HEK293 (cell line): ENCODE results near the gene NLRP1.

Source experiments
- CTCF ChIA-PET: fragments of 350-600 bp; formaldehyde crosslinking; extraction: SDS; loops from one replicate; lab custom pipeline; 2021; ENCODE audit warnings: antibody characterized with exemption; lab: Yijun Ruan, JAX
- POLR2A ChIA-PET: fragments of 300-600 bp; formaldehyde crosslinking; extraction: SDS; loops from one replicate; lab custom pipeline; 2020; ENCODE audit warnings: antibody characterized with exemption, inconsistent platforms; lab: Yijun Ruan, JAX
- H3K27ac ChIP-seq: fragments of 200-500 bp; sonication (Bioruptor generic); 2 replicates; pipeline ENCODE4 v1.5.1; 2014; ENCODE audit warnings: low read depth, low read length, control low read depth, inconsistent platforms; ENCODE audit errors: extremely low read depth
- H3K36me3 ChIP-seq, 2 experiments: fragments of 200-500 bp in 1 of 2; sonication (Bioruptor generic) in 1 of 2; 1 replicate in 1 of 2; 2 replicates in 1 of 2; pipeline ENCODE4 v1.5.1; 2014 to 2017; ENCODE audit warnings: inconsistent platforms in 2 of 2, low read length in 2 of 2; ENCODE audit not compliant: control insufficient read depth in 2 of 2, insufficient read depth in 1 of 2
- H3K4me1 ChIP-seq: fragments of 200-500 bp; sonication (Bioruptor generic); 2 replicates; pipeline ENCODE4 v1.5.1; 2014; ENCODE audit warnings: mild to moderate bottlenecking, low read length, inconsistent platforms; ENCODE audit not compliant: control insufficient read depth, insufficient read depth
- H3K4me3 ChIP-seq: 2 replicates; pipeline ENCODE4 v1.5.1; 2011; ENCODE audit warnings: low read depth, mild to moderate bottlenecking, control low read depth, low read length, moderate library complexity
- H3K9me3 ChIP-seq: fragments of 200-500 bp; sonication (Bioruptor generic); 2 replicates; pipeline ENCODE4 v1.5.1; 2014; ENCODE audit warnings: low read depth, low read length, inconsistent platforms; ENCODE audit not compliant: control insufficient read depth, insufficient read depth
- GLIS2 ChIP-seq: fragments of 450-650 bp; formaldehyde crosslinking; IDR thresholded peaks from 2 replicates; pipeline ENCODE4 v1.5.1; 2016; ENCODE audit warnings: missing biosample characterization, missing genetic modification characterization
- MZF1 ChIP-seq: fragments of 450-650 bp; formaldehyde crosslinking; IDR thresholded peaks from 2 replicates; pipeline ENCODE4 v1.5.1; 2017; ENCODE audit warnings: missing biosample characterization, missing genetic modification characterization, borderline replicate concordance
- PRDM10 ChIP-seq: fragments of 450-650 bp; formaldehyde crosslinking; IDR thresholded peaks from 2 replicates; pipeline ENCODE4 v1.5.1; 2016; ENCODE audit warnings: missing biosample characterization, missing genetic modification characterization
- ZBTB17 ChIP-seq: fragments of 450-650 bp; formaldehyde crosslinking; IDR thresholded peaks from 2 replicates; pipeline ENCODE4 v1.5.1; 2016; ENCODE audit warnings: missing biosample characterization, missing genetic modification characterization
- ZNF132 ChIP-seq: fragments of 450-650 bp; formaldehyde crosslinking; IDR thresholded peaks from 2 replicates; pipeline ENCODE4 v1.5.1; 2017; ENCODE audit warnings: missing biosample characterization, missing genetic modification characterization, borderline replicate concordance
- ZNF133 ChIP-seq: fragments of 450-650 bp; formaldehyde crosslinking; IDR thresholded peaks from 2 replicates; pipeline ENCODE4 v1.5.1; 2016; ENCODE audit warnings: missing biosample characterization, missing genetic modification characterization
- ZNF148 ChIP-seq: fragments of 450-650 bp; formaldehyde crosslinking; IDR thresholded peaks from 2 replicates; pipeline ENCODE4 v1.5.0; 2017; ENCODE audit warnings: missing biosample characterization, missing genetic modification characterization, borderline replicate concordance
- ZNF157 ChIP-seq: fragments of 450-650 bp; formaldehyde crosslinking; IDR thresholded peaks from 2 replicates; pipeline ENCODE4 v1.5.1; 2016; ENCODE audit warnings: missing biosample characterization, missing genetic modification characterization
- ZNF223 ChIP-seq: fragments of 450-650 bp; formaldehyde crosslinking; IDR thresholded peaks from 2 replicates; pipeline ENCODE4 v1.5.1; 2016; ENCODE audit warnings: missing biosample characterization, missing genetic modification characterization
- ZNF24 ChIP-seq: fragments of 450-650 bp; formaldehyde crosslinking; IDR thresholded peaks from 2 replicates; pipeline ENCODE4 v1.5.1; 2016; ENCODE audit warnings: missing biosample characterization, missing genetic modification characterization
- ZNF248 ChIP-seq: fragments of 450-650 bp; formaldehyde crosslinking; IDR thresholded peaks from 2 replicates; pipeline ENCODE4 v1.5.1; 2017; ENCODE audit warnings: missing biosample characterization, missing genetic modification characterization
- ZNF449 ChIP-seq: fragments of 450-650 bp; formaldehyde crosslinking; IDR thresholded peaks from 2 replicates; pipeline ENCODE4 v1.5.1; 2017; ENCODE audit warnings: missing biosample characterization, mild to moderate bottlenecking, missing genetic modification characterization, moderate library complexity
- ZNF488 ChIP-seq: fragments of 450-650 bp; formaldehyde crosslinking; IDR thresholded peaks from 2 replicates; pipeline ENCODE4 v1.5.1; 2016; ENCODE audit warnings: missing biosample characterization, missing genetic modification characterization
- ZNF514 ChIP-seq: fragments of 450-650 bp; formaldehyde crosslinking; IDR thresholded peaks from 2 replicates; pipeline ENCODE4 v1.5.1; 2016; ENCODE audit warnings: missing biosample characterization, missing genetic modification characterization
- ZNF560 ChIP-seq: fragments of 450-650 bp; formaldehyde crosslinking; IDR thresholded peaks from 2 replicates; pipeline ENCODE4 v1.5.1; 2017; ENCODE audit warnings: missing biosample characterization, missing genetic modification characterization, borderline replicate concordance
- ZNF624 ChIP-seq: fragments of 450-650 bp; formaldehyde crosslinking; IDR thresholded peaks from 2 replicates; pipeline ENCODE4 v1.5.1; 2017; ENCODE audit warnings: missing biosample characterization, missing genetic modification characterization
- ZNF664 ChIP-seq: fragments of 450-650 bp; formaldehyde crosslinking; IDR thresholded peaks from 2 replicates; pipeline ENCODE4 v1.5.1; 2016; ENCODE audit warnings: missing biosample characterization, missing genetic modification characterization
- ZSCAN30 ChIP-seq: fragments of 450-650 bp; IDR thresholded peaks from 2 replicates; pipeline ENCODE4 v1.5.1; 2018; ENCODE audit warnings: missing biosample characterization, mild to moderate bottlenecking, missing genetic modification characterization, moderate library complexity
- ZXDB ChIP-seq: fragments of 450-650 bp; formaldehyde crosslinking; IDR thresholded peaks from 2 replicates; pipeline ENCODE4 v1.5.1; 2016; ENCODE audit warnings: missing biosample characterization, missing genetic modification characterization

Gene NLRP1

GRCh38 chr17:5618476-5618875 is 34.2 kb upstream of the NLRP1 start:
- Histone ChIP-seq H3K36me3 (no peaks in the 10 kb centered on the region), H3K9me3 (no peaks in the 10 kb centered on the region), H3K27ac (no peak overlapping the region), H3K4me3 (no peak overlapping the region), H3K4me1 (no peaks in the 10 kb centered on the region)
- TF ChIP-seq ZBTB17 (tag by site-specific recombination) (0 out of 2 replicates have a peak, but pooled peaks have one; percentile 28), ZNF132 (tag by site-specific recombination) (no peak), ZSCAN30 (tag by site-specific recombination) (no peak), ZNF449 (no peak), ZNF157 (tag by site-specific recombination) (no peak)
- ChIA-PET POLR2A (no interaction called here), CTCF (no interaction called here)

- POLR2A ChIA-PET = no interaction called here
These were observed 31.2 kb upstream of the NLRP1 start for GRCh38 chr17:5615476-5615875.

More at GRCh38 chr17:5615476-5615875, 31.2 kb upstream of the NLRP1 start:
- Histone ChIP-seq H3K27ac (no peak overlapping the region), H3K4me1 (no peaks in the 10 kb centered on the region), H3K9me3 (no peaks in the 10 kb centered on the region), H3K4me3 (no peak overlapping the region), H3K36me3 (no peaks in the 10 kb centered on the region)
- no peak for TF ChIP-seq ZNF248
- TF ChIP-seq PRDM10 (tag by site-specific recombination) = no peak
- TF ChIP-seq ZXDB (tag by site-specific recombination) = no peak
- TF ChIP-seq ZNF560 (tag by site-specific recombination) = no peak
- TF ChIP-seq ZNF664 = no peak
- no peak for TF ChIP-seq ZNF514 (tag by site-specific recombination)
- no peak for TF ChIP-seq ZNF148 (tag by site-specific recombination)
- TF ChIP-seq ZNF488 (tag by site-specific recombination) = no peak
- TF ChIP-seq ZNF24 = no peak
- no peak for TF ChIP-seq ZNF223 (tag by site-specific recombination)
- no peak for TF ChIP-seq ZNF624 (tag by site-specific recombination)
- no peak for TF ChIP-seq MZF1 (tag by site-specific recombination)
- no peak for TF ChIP-seq GLIS2 (tag by site-specific recombination)
- TF ChIP-seq ZNF133 = no peak
- CTCF ChIA-PET = interaction anchor here (1.1 kb wide), 1 partner anchor 453 kb away, joined by 4 read pairs; no protein-coding TSS in a partner anchor
